K562 (cell line): ENCODE data around the gene FILIP1L. TPM values are rescaled to one million over a fixed set of nuclear protein-coding genes. Genes with fewer than 3 reads are reported as not detected.

Experiments
- DDX20 ChIP-seq: fragments of 450-650 bp; IDR thresholded peaks from 2 replicates; pipeline ENCODE4 v1.6.1; 2016; ENCODE audit warnings: missing genetic modification characterization, low read depth, mild to moderate bottlenecking, missing compliant biosample characterization, moderate library complexity
- EGR1 ChIP-seq: fragments of 450-650 bp; conservative IDR thresholded peaks from 2 replicates; pipeline ENCODE4 v1.6.1; 2017; ENCODE audit warnings: mild to moderate bottlenecking
- NFE2 ChIP-seq: IDR thresholded peaks from 2 replicates; pipeline ENCODE4 v1.6.1; 2014; ENCODE audit warnings: antibody characterized with exemption, low read depth
- PCBP1 ChIP-seq: fragments of 200-400 bp; formaldehyde crosslinking; IDR thresholded peaks from 2 replicates; pipeline ENCODE4 v1.6.1; 2018; ENCODE audit warnings: mild to moderate bottlenecking, low read depth, low read length; ENCODE audit not compliant: poor library complexity, severe bottlenecking
- STAT5A ChIP-seq: IDR thresholded peaks from 2 replicates; pipeline ENCODE4 v1.6.1; 2012; ENCODE audit warnings: low read length, inconsistent platforms, borderline replicate concordance
- TEAD1 ChIP-seq, 2 experiments: fragments of 450-650 bp in 1 of 2; sonication (generic) in 1 of 2; formaldehyde crosslinking; IDR thresholded peaks; 2 replicates each; pipeline versions ENCODE4 v1.4.0 to v1.8.0; 2020 to 2022; ENCODE audit warnings: mild to moderate bottlenecking in 2 of 2, missing genetic modification reagents in 1 of 2
- ZFP1 ChIP-seq: fragments of 450-650 bp; formaldehyde crosslinking; IDR thresholded peaks from 2 replicates; pipeline ENCODE4 v1.4.0; 2020; ENCODE audit warnings: mild to moderate bottlenecking, mixed read lengths
- ZKSCAN8 ChIP-seq: fragments of 200-800 bp; sonication (Bioruptor generic); IDR thresholded peaks from 2 replicates; pipeline ENCODE4 v1.6.1; 2016; ENCODE audit warnings: missing genetic modification characterization, missing compliant biosample characterization
- ZNF133 ChIP-seq: fragments of 250-450 bp; sonication (Bioruptor Pico); IDR thresholded peaks from 2 replicates; pipeline ENCODE4 v1.4.0; 2020; ENCODE audit warnings: mild to moderate bottlenecking
- ZNF174 ChIP-seq: fragments of 250-450 bp; sonication (Bioruptor Pico); IDR thresholded peaks from 2 replicates; pipeline ENCODE4 v1.4.0; 2020; ENCODE audit warnings: mild to moderate bottlenecking
- ZNF3 ChIP-seq: fragments of 250-450 bp; sonication (Bioruptor Pico); IDR thresholded peaks from 2 replicates; pipeline ENCODE4 v1.5.0; 2021; ENCODE audit warnings: mild to moderate bottlenecking, moderate library complexity
- polyA plus RNA-seq, 8 experiments: library from polyadenylated mRNA; depleted of rRNA in 4 of 8; stranded (reverse) in 5 of 8; unstranded in 3 of 8; fragments of >200 nt; fragmentation: Nextera tagmentation in 2 of 8; fragmentation: Illumina TruSeq in 1 of 8; extraction: Ambion mirVana in 2 of 8; extraction: Trizol in 1 of 8; gene quantifications; 2 replicates each; pipeline versions ENCODE4 v1.2.1 to v1.2.3, GENCODE V29; 2011 to 2014; ENCODE audit warnings: inconsistent platforms in 1 of 8, missing spikeins in 1 of 8
- total RNA-seq, 7 experiments: library from RNA; depleted of rRNA in 6 of 7; stranded (reverse); fragments of >200 nt in 6 of 7; fragmentation: Illumina TruSeq in 2 of 7; extraction: Trizol in 2 of 7; gene quantifications; 2 replicates each; pipeline versions ENCODE4 v1.2.1 to v1.2.3, GENCODE V29; 2011 to 2021; ENCODE audit warnings: low replicate concordance in 1 of 7
- TF ChIP-seq, protein P1 (sequence below): sonication (generic); formaldehyde crosslinking; IDR thresholded peaks from 2 replicates; pipeline ENCODE4 v1.8.1; 2023; ENCODE audit warnings: missing genetic modification reagents, mild to moderate bottlenecking, borderline replicate concordance
- TF ChIP-seq, protein P2 (sequence below): fragments of 200-400 bp; formaldehyde crosslinking; IDR thresholded peaks from 2 replicates; pipeline ENCODE4 v1.6.1; 2017; ENCODE audit warnings: mild to moderate bottlenecking, low read depth, low read length, moderate library complexity
- TF ChIP-seq, protein P3 (sequence below): sonication (generic); formaldehyde crosslinking; IDR thresholded peaks from 2 replicates; pipeline ENCODE4 v1.8.0; 2022; ENCODE audit warnings: missing genetic modification reagents, mild to moderate bottlenecking, borderline replicate concordance
- TF ChIP-seq, protein P4 (sequence below): fragments of 450-650 bp; IDR thresholded peaks from 2 replicates; pipeline ENCODE4 v1.7.1; 2018; ENCODE audit warnings: mild to moderate bottlenecking, low read depth; ENCODE audit not compliant: partially characterized antibody

Gene FILIP1L
- total and polyA plus RNA-seq, 9 of the 15 experiments (the other 6 are each of a cell fraction or from before 2014, with no cell fraction given) = 0.50 to 2.1 (median 1.1) TPM

DNA sequence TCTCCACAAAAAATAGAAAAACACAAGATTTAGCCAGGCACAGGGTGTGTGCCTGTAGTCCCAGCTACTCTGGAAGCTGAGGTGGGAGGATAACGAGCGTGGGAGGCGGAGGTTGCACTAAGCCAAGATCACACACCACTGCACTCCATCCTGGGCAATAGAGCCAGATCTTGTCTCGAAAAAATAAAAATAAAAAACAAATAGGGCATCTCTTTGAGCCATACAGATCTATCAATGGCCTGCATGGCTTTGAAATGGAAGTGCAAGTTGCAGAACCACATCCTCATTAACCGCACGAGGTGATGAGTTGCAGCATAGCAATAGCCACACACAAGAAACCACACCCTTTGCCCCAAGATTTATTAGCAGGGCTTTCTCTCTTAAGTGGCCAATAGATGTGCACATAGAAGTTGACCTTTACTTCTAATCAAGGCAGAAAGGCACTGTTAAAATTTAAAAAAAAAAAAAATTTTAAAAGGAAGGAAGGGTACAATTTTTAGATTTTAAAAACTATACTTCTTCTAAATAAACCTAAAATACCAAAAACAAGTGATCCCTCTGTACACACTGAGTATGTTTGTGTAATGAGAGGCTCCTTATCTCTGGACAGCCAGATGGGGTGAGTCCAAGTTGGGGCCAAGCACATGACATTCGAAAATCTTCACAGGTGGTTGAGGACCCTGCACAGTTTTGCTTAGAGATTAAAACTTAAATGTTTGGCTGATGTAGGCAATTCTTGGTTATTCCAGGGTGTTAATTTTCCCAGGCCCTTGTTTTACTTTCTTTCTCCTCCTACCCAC lies 53.4 kb downstream of the FILIP1L start (continued):
- TF ChIP-seq, protein P1, sequence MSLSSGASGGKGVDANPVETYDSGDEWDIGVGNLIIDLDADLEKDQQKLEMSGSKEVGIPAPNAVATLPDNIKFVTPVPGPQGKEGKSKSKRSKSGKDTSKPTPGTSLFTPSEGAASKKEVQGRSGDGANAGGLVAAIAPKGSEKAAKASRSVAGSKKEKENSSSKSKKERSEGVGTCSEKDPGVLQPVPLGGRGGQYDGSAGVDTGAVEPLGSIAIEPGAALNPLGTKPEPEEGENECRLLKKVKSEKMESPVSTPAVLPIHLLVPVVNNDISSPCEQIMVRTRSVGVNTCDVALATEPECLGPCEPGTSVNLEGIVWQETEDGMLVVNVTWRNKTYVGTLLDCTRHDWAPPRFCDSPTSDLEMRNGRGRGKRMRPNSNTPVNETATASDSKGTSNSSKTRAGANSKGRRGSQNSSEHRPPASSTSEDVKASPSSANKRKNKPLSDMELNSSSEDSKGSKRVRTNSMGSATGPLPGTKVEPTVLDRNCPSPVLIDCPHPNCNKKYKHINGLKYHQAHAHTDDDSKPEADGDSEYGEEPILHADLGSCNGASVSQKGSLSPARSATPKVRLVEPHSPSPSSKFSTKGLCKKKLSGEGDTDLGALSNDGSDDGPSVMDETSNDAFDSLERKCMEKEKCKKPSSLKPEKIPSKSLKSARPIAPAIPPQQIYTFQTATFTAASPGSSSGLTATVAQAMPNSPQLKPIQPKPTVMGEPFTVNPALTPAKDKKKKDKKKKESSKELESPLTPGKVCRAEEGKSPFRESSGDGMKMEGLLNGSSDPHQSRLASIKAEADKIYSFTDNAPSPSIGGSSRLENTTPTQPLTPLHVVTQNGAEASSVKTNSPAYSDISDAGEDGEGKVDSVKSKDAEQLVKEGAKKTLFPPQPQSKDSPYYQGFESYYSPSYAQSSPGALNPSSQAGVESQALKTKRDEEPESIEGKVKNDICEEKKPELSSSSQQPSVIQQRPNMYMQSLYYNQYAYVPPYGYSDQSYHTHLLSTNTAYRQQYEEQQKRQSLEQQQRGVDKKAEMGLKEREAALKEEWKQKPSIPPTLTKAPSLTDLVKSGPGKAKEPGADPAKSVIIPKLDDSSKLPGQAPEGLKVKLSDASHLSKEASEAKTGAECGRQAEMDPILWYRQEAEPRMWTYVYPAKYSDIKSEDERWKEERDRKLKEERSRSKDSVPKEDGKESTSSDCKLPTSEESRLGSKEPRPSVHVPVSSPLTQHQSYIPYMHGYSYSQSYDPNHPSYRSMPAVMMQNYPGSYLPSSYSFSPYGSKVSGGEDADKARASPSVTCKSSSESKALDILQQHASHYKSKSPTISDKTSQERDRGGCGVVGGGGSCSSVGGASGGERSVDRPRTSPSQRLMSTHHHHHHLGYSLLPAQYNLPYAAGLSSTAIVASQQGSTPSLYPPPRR (CRISPR knock-in tag) = no peak
- TF ChIP-seq ZNF174 (no peak), EGR1 (peak; percentile 84), ZNF133 (CRISPR knock-in tag) (no peak), STAT5A (peak; percentile 51; the same call in 1 of the 2 replicates), ZKSCAN8 (no peak), NFE2 (peak; percentile 7; the same call in 1 of the 2 replicates), DDX20 (no peak), TEAD1 (CRISPR knock-in tag; IDR thresholded peaks at IDR 0.05) (no peak), ZFP1 (CRISPR knock-in tag) (no peak), ZNF3 (CRISPR knock-in tag) (no peak), PCBP1 (no peak)
- TF ChIP-seq, protein P2, sequence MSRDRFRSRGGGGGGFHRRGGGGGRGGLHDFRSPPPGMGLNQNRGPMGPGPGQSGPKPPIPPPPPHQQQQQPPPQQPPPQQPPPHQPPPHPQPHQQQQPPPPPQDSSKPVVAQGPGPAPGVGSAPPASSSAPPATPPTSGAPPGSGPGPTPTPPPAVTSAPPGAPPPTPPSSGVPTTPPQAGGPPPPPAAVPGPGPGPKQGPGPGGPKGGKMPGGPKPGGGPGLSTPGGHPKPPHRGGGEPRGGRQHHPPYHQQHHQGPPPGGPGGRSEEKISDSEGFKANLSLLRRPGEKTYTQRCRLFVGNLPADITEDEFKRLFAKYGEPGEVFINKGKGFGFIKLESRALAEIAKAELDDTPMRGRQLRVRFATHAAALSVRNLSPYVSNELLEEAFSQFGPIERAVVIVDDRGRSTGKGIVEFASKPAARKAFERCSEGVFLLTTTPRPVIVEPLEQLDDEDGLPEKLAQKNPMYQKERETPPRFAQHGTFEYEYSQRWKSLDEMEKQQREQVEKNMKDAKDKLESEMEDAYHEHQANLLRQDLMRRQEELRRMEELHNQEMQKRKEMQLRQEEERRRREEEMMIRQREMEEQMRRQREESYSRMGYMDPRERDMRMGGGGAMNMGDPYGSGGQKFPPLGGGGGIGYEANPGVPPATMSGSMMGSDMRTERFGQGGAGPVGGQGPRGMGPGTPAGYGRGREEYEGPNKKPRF = no peak
- TF ChIP-seq, protein P3, sequence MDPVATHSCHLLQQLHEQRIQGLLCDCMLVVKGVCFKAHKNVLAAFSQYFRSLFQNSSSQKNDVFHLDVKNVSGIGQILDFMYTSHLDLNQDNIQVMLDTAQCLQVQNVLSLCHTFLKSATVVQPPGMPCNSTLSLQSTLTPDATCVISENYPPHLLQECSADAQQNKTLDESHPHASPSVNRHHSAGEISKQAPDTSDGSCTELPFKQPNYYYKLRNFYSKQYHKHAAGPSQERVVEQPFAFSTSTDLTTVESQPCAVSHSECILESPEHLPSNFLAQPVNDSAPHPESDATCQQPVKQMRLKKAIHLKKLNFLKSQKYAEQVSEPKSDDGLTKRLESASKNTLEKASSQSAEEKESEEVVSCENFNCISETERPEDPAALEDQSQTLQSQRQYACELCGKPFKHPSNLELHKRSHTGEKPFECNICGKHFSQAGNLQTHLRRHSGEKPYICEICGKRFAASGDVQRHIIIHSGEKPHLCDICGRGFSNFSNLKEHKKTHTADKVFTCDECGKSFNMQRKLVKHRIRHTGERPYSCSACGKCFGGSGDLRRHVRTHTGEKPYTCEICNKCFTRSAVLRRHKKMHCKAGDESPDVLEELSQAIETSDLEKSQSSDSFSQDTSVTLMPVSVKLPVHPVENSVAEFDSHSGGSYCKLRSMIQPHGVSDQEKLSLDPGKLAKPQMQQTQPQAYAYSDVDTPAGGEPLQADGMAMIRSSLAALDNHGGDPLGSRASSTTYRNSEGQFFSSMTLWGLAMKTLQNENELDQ = no peak
- TF ChIP-seq, protein P4, sequence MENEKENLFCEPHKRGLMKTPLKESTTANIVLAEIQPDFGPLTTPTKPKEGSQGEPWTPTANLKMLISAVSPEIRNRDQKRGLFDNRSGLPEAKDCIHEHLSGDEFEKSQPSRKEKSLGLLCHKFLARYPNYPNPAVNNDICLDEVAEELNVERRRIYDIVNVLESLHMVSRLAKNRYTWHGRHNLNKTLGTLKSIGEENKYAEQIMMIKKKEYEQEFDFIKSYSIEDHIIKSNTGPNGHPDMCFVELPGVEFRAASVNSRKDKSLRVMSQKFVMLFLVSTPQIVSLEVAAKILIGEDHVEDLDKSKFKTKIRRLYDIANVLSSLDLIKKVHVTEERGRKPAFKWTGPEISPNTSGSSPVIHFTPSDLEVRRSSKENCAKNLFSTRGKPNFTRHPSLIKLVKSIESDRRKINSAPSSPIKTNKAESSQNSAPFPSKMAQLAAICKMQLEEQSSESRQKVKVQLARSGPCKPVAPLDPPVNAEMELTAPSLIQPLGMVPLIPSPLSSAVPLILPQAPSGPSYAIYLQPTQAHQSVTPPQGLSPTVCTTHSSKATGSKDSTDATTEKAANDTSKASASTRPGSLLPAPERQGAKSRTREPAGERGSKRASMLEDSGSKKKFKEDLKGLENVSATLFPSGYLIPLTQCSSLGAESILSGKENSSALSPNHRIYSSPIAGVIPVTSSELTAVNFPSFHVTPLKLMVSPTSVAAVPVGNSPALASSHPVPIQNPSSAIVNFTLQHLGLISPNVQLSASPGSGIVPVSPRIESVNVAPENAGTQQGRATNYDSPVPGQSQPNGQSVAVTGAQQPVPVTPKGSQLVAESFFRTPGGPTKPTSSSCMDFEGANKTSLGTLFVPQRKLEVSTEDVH = no peak
